ENCODE measurements around the gene DNLZ.

The DNLZ gene

DNA sequence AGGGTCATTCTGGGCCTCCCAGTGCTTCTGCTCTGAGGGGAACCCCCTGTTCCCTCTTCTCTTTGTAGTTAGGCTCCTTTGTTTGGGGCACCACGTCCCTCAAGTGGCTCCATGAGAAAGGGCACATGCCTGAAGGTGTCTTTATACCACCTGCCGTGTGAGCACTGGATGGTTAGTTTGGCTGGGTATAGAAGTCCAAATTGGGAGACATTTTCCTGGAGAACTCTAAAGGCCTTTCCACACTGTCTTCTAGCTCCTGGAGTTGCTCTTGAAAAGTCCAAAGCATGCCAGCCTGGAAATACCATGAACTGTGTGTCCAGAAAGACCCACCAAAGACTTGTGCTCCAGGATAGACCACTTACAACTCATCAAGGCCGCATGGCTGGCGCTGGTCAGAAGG, 48.6 kb downstream of the DNLZ start:
- Histone ChIP-seq H3K27me3 (ENCODE audit: insufficient read depth, low read length) (no peaks in the 10 kb centered on the region), H3K4me1 (ENCODE audit: control insufficient read depth, insufficient read depth, low read length, unreplicated experiment) (no peaks in the 10 kb centered on the region), H3K4me3 (ENCODE audit: low read depth, low read length) (no peak overlapping the region), H3K36me3 (ENCODE audit: insufficient read depth, low read length) (no peaks in the 10 kb centered on the region), H3K27ac (ENCODE audit: low read depth, low read length) (no peak overlapping the region), H3K79me2 (ENCODE audit: control insufficient read depth, insufficient read depth, low read length, unreplicated experiment) (no peaks in the 10 kb centered on the region), H2AFZ (ENCODE audit: low read length, unreplicated experiment) (no peak overlapping the region)

DNA sequence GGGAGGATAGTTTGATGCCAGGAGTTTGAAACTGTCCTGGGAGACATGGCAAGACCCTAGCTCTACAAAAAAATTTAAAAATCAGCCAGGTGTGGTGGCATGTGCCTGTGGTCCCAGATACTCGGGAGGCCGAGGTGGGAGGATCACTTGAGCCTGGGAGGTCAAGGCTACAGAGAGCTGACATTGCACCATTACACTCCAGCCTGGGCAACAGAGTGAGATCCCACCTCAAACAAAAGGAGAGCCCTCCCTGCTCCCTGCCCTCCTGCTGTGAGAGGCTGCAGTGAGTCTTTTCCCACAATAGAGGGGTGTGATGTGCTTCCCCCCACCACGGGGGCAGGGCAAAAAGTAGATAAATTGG, 49.5 kb downstream of the DNLZ start:
- Histone ChIP-seq H3K36me3 (ENCODE audit: insufficient read depth, low read length) (no peaks in the 10 kb centered on the region), H3K79me2 (ENCODE audit: control insufficient read depth, insufficient read depth, low read length, unreplicated experiment) (no peaks in the 10 kb centered on the region), H3K4me1 (ENCODE audit: control insufficient read depth, insufficient read depth, low read length, unreplicated experiment) (no peaks in the 10 kb centered on the region), H2AFZ (ENCODE audit: low read length, unreplicated experiment) (no peak overlapping the region), H3K27me3 (ENCODE audit: insufficient read depth, low read length) (no peaks in the 10 kb centered on the region), H3K27ac (ENCODE audit: low read depth, low read length) (no peak overlapping the region), H3K4me3 (ENCODE audit: low read depth, low read length) (no peak overlapping the region)

DNA sequence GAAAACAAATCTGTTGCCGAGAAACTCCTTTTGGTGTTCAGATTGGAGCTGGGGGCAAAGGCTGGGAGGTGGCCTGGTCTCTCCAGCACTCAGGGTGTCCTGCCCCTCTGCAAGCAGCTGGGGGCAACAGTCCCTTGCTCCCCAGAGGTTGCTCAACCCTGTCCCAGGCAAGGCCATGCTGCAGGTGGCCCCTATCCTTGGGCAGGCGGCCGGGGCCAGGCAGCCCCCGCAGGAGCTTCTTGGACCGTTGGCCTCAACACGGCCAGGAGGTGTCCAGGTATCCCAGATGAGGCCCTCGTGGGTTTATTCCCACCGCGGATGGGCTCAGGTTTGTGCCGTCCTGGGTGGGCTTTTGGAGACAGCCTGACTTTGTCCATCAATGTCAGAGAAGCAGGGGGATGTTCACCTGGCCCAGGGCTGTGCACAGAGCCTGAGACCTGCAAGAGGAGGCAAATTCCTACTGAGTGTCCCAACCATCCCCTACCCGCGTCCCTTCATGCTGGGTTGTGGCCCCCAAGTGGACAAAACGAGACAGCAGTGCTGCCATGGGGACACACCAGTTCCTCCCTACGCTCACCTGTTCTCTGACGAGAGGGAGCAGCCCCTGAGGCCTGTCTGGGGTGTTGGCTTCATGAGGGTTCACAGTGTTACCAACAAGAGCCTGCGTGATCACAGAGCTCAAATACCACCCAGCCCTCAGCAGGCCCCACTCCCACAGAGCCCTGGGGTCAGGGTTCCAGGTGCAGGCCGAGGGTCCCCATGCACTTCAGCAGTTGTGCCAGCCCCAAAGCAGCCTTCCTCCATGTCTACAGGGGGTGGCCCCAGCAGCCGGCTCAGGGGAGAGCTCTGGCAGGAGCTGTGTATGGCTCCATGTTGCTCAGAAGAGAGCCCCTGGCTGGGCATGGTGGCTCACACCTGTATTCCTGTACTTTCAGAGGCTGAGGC, 50.2 kb downstream of the DNLZ start:
- Histone ChIP-seq H3K4me3 (ENCODE audit: low read depth, low read length) (no peak overlapping the region), H3K27me3 (ENCODE audit: insufficient read depth, low read length) (no peaks in the 10 kb centered on the region), H3K4me1 (ENCODE audit: control insufficient read depth, insufficient read depth, low read length, unreplicated experiment) (no peaks in the 10 kb centered on the region), H3K79me2 (ENCODE audit: control insufficient read depth, insufficient read depth, low read length, unreplicated experiment) (no peaks in the 10 kb centered on the region), H2AFZ (ENCODE audit: low read length, unreplicated experiment) (no peak overlapping the region), H3K36me3 (ENCODE audit: insufficient read depth, low read length) (no peaks in the 10 kb centered on the region), H3K27ac (ENCODE audit: low read depth, low read length) (no peak overlapping the region)

DNA sequence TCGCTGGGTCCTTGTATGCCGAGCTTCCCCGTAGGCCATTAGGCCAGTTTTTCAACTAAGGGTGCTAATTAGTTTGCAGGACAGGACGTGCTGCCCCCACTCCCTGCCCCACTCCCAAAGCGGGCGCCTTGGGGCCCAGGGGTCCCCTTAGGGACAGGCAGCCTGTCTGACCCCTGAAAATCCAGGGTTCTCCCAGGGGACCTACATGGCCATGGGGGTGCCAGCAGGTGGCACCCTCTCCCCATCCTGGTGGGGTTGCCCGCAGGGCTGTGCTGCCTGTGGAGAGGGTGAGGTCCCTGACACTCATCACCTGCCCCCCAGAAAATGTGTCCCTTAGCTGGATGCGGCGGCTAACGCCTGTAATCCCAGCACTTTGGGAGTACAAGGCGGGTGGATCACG, 51.1 kb downstream of the DNLZ start:
- Histone ChIP-seq H3K4me1 (ENCODE audit: control insufficient read depth, insufficient read depth, low read length, unreplicated experiment) (no peaks in the 10 kb centered on the region), H3K36me3 (ENCODE audit: insufficient read depth, low read length) (no peaks in the 10 kb centered on the region), H3K4me3 (ENCODE audit: low read depth, low read length) (no peak overlapping the region), H2AFZ (ENCODE audit: low read length, unreplicated experiment) (no peak overlapping the region), H3K79me2 (ENCODE audit: control insufficient read depth, insufficient read depth, low read length, unreplicated experiment) (no peaks in the 10 kb centered on the region), H3K27me3 (ENCODE audit: insufficient read depth, low read length) (no peaks in the 10 kb centered on the region), H3K27ac (ENCODE audit: low read depth, low read length) (no peak overlapping the region)

DNA sequence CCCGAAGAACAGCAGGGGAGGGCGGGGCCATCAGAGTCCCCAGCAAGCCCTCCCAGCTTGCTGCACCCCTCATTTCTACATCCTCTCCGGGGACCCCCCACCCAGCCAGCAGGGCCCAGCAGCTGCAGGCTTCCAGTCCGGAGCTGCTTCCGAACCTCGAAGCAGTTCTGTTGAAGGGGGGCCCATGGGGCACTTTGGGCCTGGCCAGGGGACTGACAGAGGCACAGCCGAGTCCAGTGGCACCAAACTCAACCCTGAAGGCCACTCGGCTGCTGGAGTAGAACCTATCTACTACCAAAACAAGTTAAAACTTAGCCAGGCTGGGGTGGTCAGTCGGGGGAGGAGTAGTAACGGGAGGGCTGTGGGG, 51.6 kb downstream of the DNLZ start:
- H3K27me3 ChIP-seq (ENCODE audit: insufficient read depth, low read length): no peaks in the 10 kb centered on the region
- no peak overlapping the region for H2AFZ ChIP-seq (ENCODE audit: low read length, unreplicated experiment)
- H3K4me3 ChIP-seq (ENCODE audit: low read depth, low read length): no peak overlapping the region
- H3K79me2 ChIP-seq (ENCODE audit: control insufficient read depth, insufficient read depth, low read length, unreplicated experiment): no peaks in the 10 kb centered on the region
- H3K27ac ChIP-seq (ENCODE audit: low read depth, low read length): no peak overlapping the region
- H3K36me3 ChIP-seq (ENCODE audit: insufficient read depth, low read length): no peaks in the 10 kb centered on the region
- H3K4me1 ChIP-seq (ENCODE audit: control insufficient read depth, insufficient read depth, low read length, unreplicated experiment): no peaks in the 10 kb centered on the region

DNA sequence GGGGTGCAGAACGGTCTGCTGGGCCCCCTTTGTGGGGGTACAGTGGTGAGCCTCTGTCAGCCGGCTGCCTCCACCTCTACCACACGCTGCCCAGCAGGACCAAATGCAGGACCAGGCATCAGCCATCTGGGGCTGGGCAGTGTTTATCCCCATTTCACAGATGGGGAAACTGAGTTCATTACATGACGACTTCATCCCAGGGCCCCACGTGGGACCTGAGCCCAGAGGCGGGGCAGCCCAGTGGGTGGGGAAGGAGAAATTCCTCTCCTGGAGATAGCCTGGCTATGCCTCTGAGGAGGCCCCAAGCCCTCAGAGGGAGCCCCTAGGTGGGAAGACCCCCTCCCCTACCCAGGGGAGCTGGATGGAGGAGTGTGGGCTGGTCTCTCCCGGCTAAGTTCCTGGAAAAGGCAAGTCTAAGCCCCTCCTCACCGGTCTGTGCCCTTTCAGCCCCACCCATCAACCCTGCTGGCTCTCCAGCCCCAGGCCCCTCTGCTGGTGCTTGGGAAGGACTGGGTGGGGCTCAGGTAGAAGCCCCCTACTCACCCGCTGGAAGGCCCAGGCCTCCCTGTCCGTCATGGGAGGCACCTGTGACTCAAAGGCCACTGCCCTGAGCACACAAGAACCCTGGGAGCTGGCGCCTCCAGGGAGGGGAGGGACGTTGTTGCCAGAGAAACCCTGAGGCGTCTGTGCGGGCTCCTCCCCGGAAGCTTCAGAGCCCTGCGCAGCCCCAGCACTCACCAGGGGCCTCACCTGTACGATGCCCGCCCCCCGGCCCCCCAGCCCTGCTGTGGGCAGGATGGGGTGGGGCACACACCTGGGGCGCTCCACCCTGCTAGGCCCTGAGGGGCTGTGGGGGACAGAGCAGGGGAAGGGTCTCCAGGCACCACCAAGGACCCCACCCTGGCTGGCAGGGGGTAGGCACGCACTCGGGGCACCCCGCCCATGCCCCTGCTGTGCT, 52.2 kb downstream of the DNLZ start:
- no peaks in the 10 kb centered on the region for H3K4me1 ChIP-seq (ENCODE audit: control insufficient read depth, insufficient read depth, low read length, unreplicated experiment)

DNA sequence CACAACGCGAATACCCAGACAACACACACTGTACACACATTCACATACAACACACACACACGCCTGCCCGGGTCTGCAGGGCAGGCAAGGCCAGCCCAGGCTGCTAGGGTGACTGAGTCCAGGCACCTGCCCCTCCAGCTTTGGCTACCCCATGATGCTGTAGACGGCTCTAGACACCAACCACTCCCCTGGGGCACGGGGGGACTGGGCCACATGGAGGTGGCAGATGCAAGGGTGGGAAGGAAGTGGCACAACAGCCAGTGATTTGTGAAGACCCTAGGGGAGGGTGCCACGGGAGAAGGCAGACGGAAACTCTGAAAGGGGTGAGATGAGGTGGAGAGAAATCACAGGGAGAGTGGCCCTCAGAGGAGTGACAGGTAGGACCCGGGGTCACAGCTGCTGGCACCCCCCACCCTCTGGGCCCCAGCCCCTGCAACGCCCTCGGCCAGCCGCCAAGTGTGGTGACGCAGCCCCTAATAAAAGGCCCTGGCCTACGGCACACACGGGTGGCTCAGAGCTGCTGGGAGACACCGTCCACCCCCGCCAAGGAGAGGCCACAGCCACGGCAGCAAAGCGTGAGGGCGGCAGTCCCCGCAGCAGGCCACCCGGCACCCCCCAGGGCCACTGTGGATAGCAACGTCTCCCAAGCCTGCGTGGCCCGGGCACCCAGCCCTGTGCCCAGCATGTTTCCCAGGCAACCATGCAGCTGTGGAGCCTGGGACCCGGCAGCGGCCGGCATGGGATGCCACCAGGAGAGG, 53.1 kb downstream of the DNLZ start:
- Histone ChIP-seq H3K36me3 (ENCODE audit: insufficient read depth, low read length) (no peaks in the 10 kb centered on the region), H2AFZ (ENCODE audit: low read length, unreplicated experiment) (no peak overlapping the region), H3K27ac (ENCODE audit: low read depth, low read length) (no peak overlapping the region), H3K4me1 (ENCODE audit: control insufficient read depth, insufficient read depth, low read length, unreplicated experiment) (no peaks in the 10 kb centered on the region), H3K79me2 (ENCODE audit: control insufficient read depth, insufficient read depth, low read length, unreplicated experiment) (no peaks in the 10 kb centered on the region), H3K27me3 (ENCODE audit: insufficient read depth, low read length) (no peaks in the 10 kb centered on the region), H3K4me3 (ENCODE audit: low read depth, low read length) (no peak overlapping the region)

More for the DNA sequence above, 52.2 kb downstream of the DNLZ start:
- H3K27ac ChIP-seq (ENCODE audit: low read depth, low read length): no peak overlapping the region
- no peaks in the 10 kb centered on the region for H3K79me2 ChIP-seq (ENCODE audit: control insufficient read depth, insufficient read depth, low read length, unreplicated experiment)
- no peak overlapping the region for H3K4me3 ChIP-seq (ENCODE audit: low read depth, low read length)
- H2AFZ ChIP-seq (ENCODE audit: low read length, unreplicated experiment): no peak overlapping the region
- H3K27me3 ChIP-seq (ENCODE audit: insufficient read depth, low read length): no peaks in the 10 kb centered on the region
- no peaks in the 10 kb centered on the region for H3K36me3 ChIP-seq (ENCODE audit: insufficient read depth, low read length)

DNA sequence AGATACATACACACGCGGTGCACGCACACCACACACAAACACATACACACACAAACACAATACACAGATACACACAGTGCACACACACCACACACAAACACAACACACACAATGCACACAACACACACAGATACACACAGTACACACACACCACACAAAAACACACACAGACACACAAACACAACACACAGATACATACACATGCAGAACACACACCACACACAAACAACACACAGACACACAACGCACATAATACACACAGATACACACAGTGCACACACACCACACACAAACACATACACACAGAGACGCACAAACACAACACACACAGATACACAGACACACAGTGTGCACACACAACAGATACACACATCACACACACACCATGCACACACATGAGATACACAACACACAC, 53.7 kb downstream of the DNLZ start:
- no peak overlapping the region for H3K4me3 ChIP-seq (ENCODE audit: low read depth, low read length)
- H3K36me3 ChIP-seq (ENCODE audit: insufficient read depth, low read length): no peaks in the 10 kb centered on the region
- H3K27ac ChIP-seq (ENCODE audit: low read depth, low read length): no peak overlapping the region
- H3K79me2 ChIP-seq (ENCODE audit: control insufficient read depth, insufficient read depth, low read length, unreplicated experiment): no peaks in the 10 kb centered on the region
- H3K27me3 ChIP-seq (ENCODE audit: insufficient read depth, low read length): no peaks in the 10 kb centered on the region
- no peak overlapping the region for H2AFZ ChIP-seq (ENCODE audit: low read length, unreplicated experiment)
- H3K4me1 ChIP-seq (ENCODE audit: control insufficient read depth, insufficient read depth, low read length, unreplicated experiment): no peaks in the 10 kb centered on the region

Measured in ACC112 (cell line).